Glutamatergic neuron (in vitro differentiated cells): ENCODE results near the gene CCDC171. TPM values are rescaled to one million over a fixed set of nuclear protein-coding genes. Genes with fewer than 3 reads are reported as not detected.

ENCODE experiments used
- DNase-seq: peaks from one replicate; pipeline ENCODE4 v3.0.0; 2022
- H3K27ac Mint-ChIP-seq: one replicate; pipeline ENCODE4 v1.8.0; 2020; ENCODE audit warnings: mild to moderate bottlenecking, mixed read lengths, inconsistent platforms; ENCODE audit not compliant: unreplicated experiment
- H3K27me3 Mint-ChIP-seq: one replicate; pipeline ENCODE4 v1.8.0; 2020; ENCODE audit warnings: mild to moderate bottlenecking, moderate library complexity, mixed read lengths, inconsistent platforms; ENCODE audit not compliant: unreplicated experiment
- H3K36me3 Mint-ChIP-seq: one replicate; pipeline ENCODE4 v1.8.0; 2020; ENCODE audit warnings: mild to moderate bottlenecking, mixed read lengths, inconsistent platforms; ENCODE audit not compliant: unreplicated experiment
- H3K4me1 Mint-ChIP-seq: one replicate; pipeline ENCODE4 v1.8.0; 2020; ENCODE audit warnings: mild to moderate bottlenecking, low read depth, mixed read lengths, inconsistent platforms; ENCODE audit not compliant: unreplicated experiment
- H3K4me3 Mint-ChIP-seq: one replicate; pipeline ENCODE4 v1.8.0; 2020; ENCODE audit warnings: mild to moderate bottlenecking, mixed read lengths, inconsistent platforms; ENCODE audit not compliant: unreplicated experiment
- H3K9me3 Mint-ChIP-seq: one replicate; pipeline ENCODE4 v1.8.0; 2020; ENCODE audit warnings: mild to moderate bottlenecking, moderate library complexity, mixed read lengths, inconsistent platforms; ENCODE audit not compliant: unreplicated experiment
- CTCF ChIP-seq: fragments of 200-600 bp; sonication (generic); IDR thresholded peaks from one replicate; pipeline ENCODE4 v1.5.0; 2021; ENCODE audit not compliant: partially characterized antibody, unreplicated experiment
- total RNA-seq: library from RNA; stranded (reverse); fragmentation: NEBNext Ultra II Directional; extraction: Animal tissue kit (Norgen Biotek cat#: 25700); gene quantifications from one replicate; pipeline ENCODE4 v1.2.1, GENCODE V29; 2021; ENCODE audit not compliant: unreplicated experiment

The CCDC171 gene
- total RNA-seq, 1 donor from 2014 or later = 3.2 TPM

GRCh38 chr9:15711931-15712330, 159.1 kb downstream of the CCDC171 start:
- H3K27ac Mint-ChIP-seq = no peak overlapping the region
- H3K27me3 Mint-ChIP-seq = no peaks in the 10 kb centered on the region
- TF ChIP-seq CTCF = no peak
- H3K4me3 Mint-ChIP-seq = no peak overlapping the region
- H3K4me1 Mint-ChIP-seq = no peaks in the 10 kb centered on the region
- no peaks in the 10 kb centered on the region for H3K9me3 Mint-ChIP-seq
- DNase-seq = no peak
- H3K36me3 Mint-ChIP-seq = no peaks in the 10 kb centered on the region

- no peaks in the 10 kb centered on the region for H3K4me1 Mint-ChIP-seq
- no peaks in the 10 kb centered on the region for H3K36me3 Mint-ChIP-seq
- H3K4me3 Mint-ChIP-seq = no peak overlapping the region
- no peak for DNase-seq
- H3K9me3 Mint-ChIP-seq = no peaks in the 10 kb centered on the region
- H3K27ac Mint-ChIP-seq = no peak overlapping the region
- no peaks in the 10 kb centered on the region for H3K27me3 Mint-ChIP-seq
- no peak for TF ChIP-seq CTCF
Observed at GRCh38 chr9:15714746-15715145, 161.9 kb downstream of the CCDC171 start.

GRCh38 chr9:15717290-15717967, 164.6 kb downstream of the CCDC171 start:
- Mint-ChIP-seq H3K9me3 (no peaks in the 10 kb centered on the region), H3K27me3 (no peaks in the 10 kb centered on the region), H3K36me3 (no peaks in the 10 kb centered on the region), H3K4me3 (no peak overlapping the region), H3K27ac (no peak overlapping the region), H3K4me1 (no peaks in the 10 kb centered on the region)
- TF ChIP-seq CTCF = no peak
- no peak for DNase-seq

GRCh38 chr9:15718423-15718822, 165.6 kb downstream of the CCDC171 start:
- H3K4me3 Mint-ChIP-seq = no peak overlapping the region
- H3K4me1 Mint-ChIP-seq = peaks cover 4% of the 10 kb centered on the region
- H3K27me3 Mint-ChIP-seq = no peaks in the 10 kb centered on the region
- H3K9me3 Mint-ChIP-seq = no peaks in the 10 kb centered on the region
- no peak for TF ChIP-seq CTCF
- no peak overlapping the region for H3K27ac Mint-ChIP-seq
- DNase-seq = no peak
- H3K36me3 Mint-ChIP-seq = no peaks in the 10 kb centered on the region

- no peaks in the 10 kb centered on the region for H3K36me3 Mint-ChIP-seq
- no peak for DNase-seq
- H3K9me3 Mint-ChIP-seq = no peaks in the 10 kb centered on the region
- no peak overlapping the region for H3K4me3 Mint-ChIP-seq
- H3K27me3 Mint-ChIP-seq = no peaks in the 10 kb centered on the region
- peaks cover 4% of the 10 kb centered on the region for H3K4me1 Mint-ChIP-seq
- no peak for TF ChIP-seq CTCF
- no peak overlapping the region for H3K27ac Mint-ChIP-seq
Observed at GRCh38 chr9:15720861-15721260, 168.0 kb downstream of the CCDC171 start.
